ENCODE measurements around the gene SEMA4G. TPM values are rescaled to one million over a fixed set of nuclear protein-coding genes. Genes with fewer than 3 reads are reported as not detected.

SEMA4G gene
- total and polyA plus RNA-seq, 2 of the 13 experiments (the other 11 are each of a cell fraction or from before 2014, with no cell fraction given), result 46.2 to 207 TPM

- TF ChIP-seq SNAPC4 (CRISPR knock-in tag; IDR thresholded peaks at IDR 0.05) (no peak), EP300 (IDR thresholded peaks at IDR 0.05; ENCODE audit: low read depth in 2 of 2, low read length in 2 of 2) (no peak), EP300 (CRISPR knock-in tag; IDR thresholded peaks at IDR 0.05; ENCODE audit: borderline replicate concordance) (no peak), ZNF343 (CRISPR knock-in tag; IDR thresholded peaks at IDR 0.05) (no peak), TFAP4 (IDR thresholded peaks at IDR 0.05; ENCODE audit: borderline replicate concordance, low read depth) (no peak), HNF4A (CRISPR knock-in tag; IDR thresholded peaks at IDR 0.05) (peak; percentile 64), PAX8 (CRISPR knock-in tag; IDR thresholded peaks at IDR 0.05; ENCODE audit: borderline replicate concordance) (no peak), NFKB2 (CRISPR knock-in tag; IDR thresholded peaks at IDR 0.05; ENCODE audit: borderline replicate concordance) (peak; percentile 41; the same call in 1 of the 2 replicates), ZNF383 (CRISPR knock-in tag; IDR thresholded peaks at IDR 0.05; ENCODE audit: borderline replicate concordance) (0 out of 2 replicates have a peak, but pooled peaks have one; percentile 53), FUBP1 (CRISPR knock-in tag; IDR thresholded peaks at IDR 0.05; ENCODE audit: borderline replicate concordance) (no peak), TRIM22 (IDR thresholded peaks at IDR 0.05) (no peak), HNF4G (IDR thresholded peaks at IDR 0.05; ENCODE audit: borderline replicate concordance, low read depth, low read length) (peak; percentile 69), HNF4G (CRISPR knock-in tag; IDR thresholded peaks at IDR 0.05; ENCODE audit: borderline replicate concordance, low read depth) (no peak), GLMP (CRISPR knock-in tag; IDR thresholded peaks at IDR 0.05; ENCODE audit: borderline replicate concordance) (no peak), RXRA (CRISPR knock-in tag; IDR thresholded peaks at IDR 0.05) (no peak), ZBTB3 (CRISPR knock-in tag; IDR thresholded peaks at IDR 0.05; ENCODE audit: borderline replicate concordance, low read depth) (0 out of 2 replicates have a peak, but pooled peaks have one; percentile 32)
These were observed 3.0 kb downstream of the SEMA4G start (continued) for GRCh38 chr10:100972115-100972903.
